ENCODE results near the gene NSUN2.
"Not testable (repeated sequence)": the region's sequence is repeated elsewhere in the genome, so short reads cannot be mapped to it uniquely, and the experiment has no call there.

Gene NSUN2

GRCh38 chr5:6584727-6585126 is 48.1 kb downstream of the NSUN2 start:
- in situ Hi-C loops (cut with MboI; ENCODE audit: low sequenced_read_pairs) = no loop called here

- in situ Hi-C loops (cut with MboI; ENCODE audit: low sequenced_read_pairs) = no loop called here
Observed at GRCh38 chr5:6584101-6584645, 48.7 kb downstream of the NSUN2 start.

DNA sequence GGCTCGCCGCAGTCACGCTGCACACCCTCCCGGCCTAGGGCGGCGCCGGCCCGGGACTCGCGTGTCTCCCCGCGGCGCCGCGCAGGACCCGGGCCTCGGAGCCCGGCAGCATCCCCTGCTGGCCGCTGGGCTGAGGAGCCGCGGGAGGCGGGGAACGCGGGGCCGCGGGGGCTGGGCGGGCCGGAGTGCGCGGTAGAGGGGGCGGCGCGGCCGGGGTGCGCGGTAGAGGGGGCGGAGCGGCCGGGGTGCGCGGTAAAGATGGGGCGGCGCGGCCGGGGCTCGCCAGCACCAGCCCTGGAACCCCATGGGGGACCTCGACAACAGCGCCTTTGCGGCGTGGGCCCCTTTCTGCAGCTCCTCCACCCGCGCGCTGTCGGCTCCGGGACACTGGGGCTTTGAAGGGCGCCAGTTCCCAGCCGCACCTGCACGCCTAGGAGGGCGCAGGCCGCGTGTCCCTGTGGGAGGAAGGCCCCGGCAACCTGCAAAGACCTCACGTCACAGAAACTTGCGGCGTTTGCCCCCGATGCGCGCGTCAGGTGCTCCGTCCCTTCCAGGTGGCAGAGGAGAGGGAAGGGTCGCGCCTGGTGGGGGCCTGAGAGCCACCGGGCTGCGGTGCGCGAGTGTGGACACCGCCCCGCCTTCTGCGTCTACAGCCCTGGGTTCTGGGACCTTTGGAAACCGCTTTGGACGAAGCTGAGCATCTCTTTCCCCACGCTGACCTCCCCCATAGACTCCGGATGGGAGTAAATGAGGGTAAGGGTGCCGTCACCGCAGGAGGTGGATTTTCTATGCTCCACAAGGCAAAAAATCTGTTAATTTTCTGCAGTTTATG is 49.6 kb downstream of the NSUN2 start:
- in situ Hi-C loops (cut with MboI; ENCODE audit: low sequenced_read_pairs) = no loop called here

DNA sequence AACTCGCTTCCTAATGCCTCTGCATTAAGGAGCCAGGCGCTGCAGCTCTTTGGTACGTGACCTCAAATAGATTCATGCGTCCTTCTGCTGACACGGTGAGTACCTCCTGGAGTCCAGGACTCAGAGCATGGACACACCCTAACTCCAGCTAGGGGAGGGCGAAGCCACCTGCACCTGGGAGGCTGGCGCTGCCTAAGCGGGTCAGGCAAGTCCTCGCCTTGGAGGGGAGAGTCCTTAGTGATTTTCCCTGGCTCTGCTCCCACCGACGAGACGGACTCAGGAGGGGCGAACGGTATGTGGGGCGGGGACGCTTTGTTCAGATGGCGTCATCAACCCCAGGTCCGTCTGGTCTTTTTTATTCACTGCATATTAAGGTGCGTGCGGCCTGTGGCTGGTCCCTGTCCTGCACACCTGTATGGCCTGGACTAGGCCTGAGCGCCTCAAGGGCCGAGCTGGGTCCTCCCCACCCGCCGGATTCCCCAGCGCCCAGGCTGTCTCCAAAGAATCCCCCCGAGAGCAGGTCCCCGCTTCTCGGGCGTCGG is 50.3 kb downstream of the NSUN2 start:
- in situ Hi-C loops (cut with MboI; ENCODE audit: low sequenced_read_pairs) = no loop called here

- in situ Hi-C loops (cut with MboI; ENCODE audit: low sequenced_read_pairs) = no loop called here
Observed at GRCh38 chr5:6581559-6582426, 51.1 kb downstream of the NSUN2 start.

- in situ Hi-C loops (cut with MboI; ENCODE audit: low sequenced_read_pairs) = no loop called here
Observed at GRCh38 chr5:6581090-6581489, 51.8 kb downstream of the NSUN2 start.

DNA sequence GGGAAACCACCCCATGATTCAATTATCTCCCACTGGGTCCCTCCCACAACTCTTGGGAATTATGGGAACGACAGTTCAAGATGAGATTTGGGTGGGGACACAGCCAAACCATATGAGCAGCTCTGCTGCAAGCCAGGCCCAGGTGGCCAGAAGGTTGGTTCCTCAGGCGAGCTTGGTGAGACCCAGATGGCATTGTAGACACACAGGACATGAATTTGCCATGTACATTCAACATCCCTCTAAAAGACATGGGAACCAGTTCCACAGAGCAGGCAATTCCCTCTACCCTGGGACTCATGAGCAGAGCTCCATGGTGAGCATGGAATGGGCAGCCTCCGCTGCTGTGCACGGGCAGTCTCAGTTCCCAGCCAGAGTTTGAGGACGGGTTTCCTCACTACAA is 53.3 kb downstream of the NSUN2 start:
- in situ Hi-C loops (cut with MboI; ENCODE audit: low sequenced_read_pairs) = no loop called here

DNA sequence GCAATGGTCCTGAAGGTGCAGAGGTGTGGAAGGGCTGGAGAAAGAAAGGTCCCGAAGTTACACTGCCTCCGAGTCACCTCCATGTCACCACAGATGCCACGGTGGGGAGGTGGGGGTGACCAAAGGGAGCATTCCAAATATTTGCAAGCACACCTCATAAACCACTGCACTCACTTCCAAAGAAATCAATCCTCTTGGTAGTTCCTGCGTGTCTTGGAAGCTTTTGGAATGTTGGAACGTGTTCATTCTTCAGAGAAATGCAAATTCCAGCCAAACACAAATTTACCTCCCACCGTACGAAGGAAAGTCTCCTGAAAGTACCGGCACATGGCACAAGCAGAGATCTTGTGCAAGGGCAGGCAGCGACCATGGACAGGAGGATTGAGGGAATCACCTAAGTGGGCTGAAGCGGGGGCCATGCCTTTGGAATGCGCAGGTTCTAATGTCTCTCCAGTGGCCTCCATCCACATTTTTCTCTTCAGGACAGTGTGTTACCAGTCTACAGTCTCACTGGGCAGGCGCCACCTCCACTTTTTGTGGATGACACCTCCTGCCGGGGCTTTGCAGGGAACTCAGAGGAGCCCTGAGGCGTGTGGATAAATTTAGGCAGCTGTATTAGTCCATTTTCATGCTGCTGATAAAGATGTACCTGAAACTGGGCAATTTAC is 54.0 kb downstream of the NSUN2 start:
- in situ Hi-C loops (cut with MboI; ENCODE audit: low sequenced_read_pairs) = no loop called here

GRCh38 chr5:6576861-6577501 is 55.9 kb downstream of the NSUN2 start:
- in situ Hi-C loops (cut with MboI; ENCODE audit: low sequenced_read_pairs) = no loop called here

DNA sequence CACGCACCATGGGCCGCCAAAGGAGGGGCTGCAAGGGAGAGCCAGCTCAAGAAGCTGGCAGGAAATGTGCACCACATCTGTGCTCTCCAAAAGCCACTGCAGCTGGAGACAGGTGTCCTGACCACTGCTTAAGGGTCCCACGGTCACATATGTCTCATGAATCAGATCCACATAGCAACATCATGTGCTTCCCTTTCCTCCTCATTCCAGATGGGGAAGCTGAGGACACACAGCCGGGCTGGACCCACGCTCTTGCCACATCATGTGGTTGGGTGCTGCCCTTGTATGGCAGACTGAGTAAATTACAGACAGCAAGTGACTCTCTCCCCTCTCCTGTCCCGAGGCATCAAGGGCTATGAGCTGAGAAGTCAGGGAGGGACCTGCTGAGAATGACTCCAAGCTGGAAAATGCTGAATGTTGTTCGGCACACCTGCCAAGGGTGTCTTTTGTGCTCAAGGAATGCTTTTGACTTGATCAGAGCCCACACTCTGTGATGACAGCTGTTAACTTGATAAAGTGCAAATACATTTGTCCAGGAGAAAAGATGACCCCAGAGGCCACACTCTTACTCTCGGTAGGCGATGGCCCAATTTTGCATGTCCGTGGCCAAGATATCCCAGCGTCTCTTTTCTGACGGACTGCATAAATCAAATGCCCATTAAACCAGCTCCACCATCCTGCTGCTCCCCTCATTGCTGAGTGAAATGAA is 58.2 kb downstream of the NSUN2 start:
- in situ Hi-C loops (cut with MboI; ENCODE audit: low sequenced_read_pairs) = no loop called here

DNA sequence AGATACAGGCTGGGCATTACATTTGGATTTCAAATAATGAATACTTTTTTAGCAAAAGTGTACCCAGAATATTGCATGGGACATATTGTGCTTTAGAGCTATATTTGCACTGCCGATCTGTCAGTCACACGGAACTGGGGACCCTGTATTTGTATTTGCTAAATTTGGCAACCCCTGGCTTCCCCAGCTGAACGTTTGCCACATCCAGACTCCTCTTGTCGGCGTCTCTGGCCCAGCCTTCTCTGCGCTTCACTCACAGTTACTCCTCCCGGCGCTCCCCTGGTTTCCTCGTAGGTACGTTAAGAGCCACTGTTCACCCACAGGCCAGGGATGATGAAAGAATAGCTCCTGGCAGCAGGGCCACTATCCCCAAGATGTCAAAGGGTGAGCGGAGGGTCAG is 58.7 kb downstream of the NSUN2 start:
- in situ Hi-C loops (cut with MboI; ENCODE audit: low sequenced_read_pairs) = no loop called here

DNA sequence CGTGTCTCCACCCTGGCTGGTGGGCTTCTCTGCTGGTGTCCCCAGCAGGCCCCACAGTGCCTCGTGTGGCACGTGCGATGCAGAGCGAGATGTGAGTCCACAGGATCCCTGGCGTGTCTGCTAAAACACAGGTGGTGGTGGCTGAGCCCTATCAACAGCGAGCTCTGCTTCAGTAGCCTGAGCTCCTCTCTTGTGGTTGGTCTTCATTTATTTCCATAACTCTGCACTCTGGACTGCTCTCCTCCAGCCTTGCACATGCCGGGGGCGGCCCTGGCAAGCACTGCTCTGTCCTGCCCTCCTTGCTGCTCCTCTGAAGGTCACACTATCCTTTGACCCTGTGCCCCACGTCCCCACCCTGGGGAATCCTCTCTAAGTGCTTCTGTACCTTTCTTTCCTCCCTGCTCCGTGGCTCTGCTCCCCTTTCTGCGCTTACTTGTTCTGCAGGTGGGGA is 59.2 kb downstream of the NSUN2 start:
- in situ Hi-C loops (cut with MboI; ENCODE audit: low sequenced_read_pairs) = no loop called here

DNA sequence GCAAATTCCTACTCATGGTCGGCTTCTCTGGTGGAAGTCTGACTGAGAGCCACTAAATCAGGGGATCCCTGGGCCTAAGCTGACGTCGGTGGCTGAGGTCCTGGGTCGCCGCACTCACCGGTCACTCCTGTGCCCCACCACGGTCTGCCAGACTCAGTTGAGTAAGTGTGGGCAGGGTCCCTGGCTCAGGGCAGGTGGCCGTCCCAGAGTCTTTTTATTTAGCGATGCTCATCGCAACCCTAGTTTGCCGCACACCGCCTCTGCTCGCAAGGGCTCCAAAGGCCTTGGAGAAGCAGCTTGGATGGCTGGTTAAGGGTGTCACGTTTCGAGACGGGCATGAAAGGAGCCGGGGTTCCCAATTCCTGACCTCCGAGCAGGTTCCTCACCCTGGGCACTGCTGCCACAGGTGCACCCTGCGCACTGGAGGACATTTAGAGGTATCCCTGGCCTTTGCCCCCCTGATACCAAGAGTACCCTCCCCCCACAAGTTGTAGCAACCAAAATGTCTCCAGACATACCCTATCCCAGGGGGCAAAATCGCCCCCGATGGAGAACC is 59.9 kb downstream of the NSUN2 start:
- in situ Hi-C loops (cut with MboI; ENCODE audit: low sequenced_read_pairs) = no loop called here

DNA sequence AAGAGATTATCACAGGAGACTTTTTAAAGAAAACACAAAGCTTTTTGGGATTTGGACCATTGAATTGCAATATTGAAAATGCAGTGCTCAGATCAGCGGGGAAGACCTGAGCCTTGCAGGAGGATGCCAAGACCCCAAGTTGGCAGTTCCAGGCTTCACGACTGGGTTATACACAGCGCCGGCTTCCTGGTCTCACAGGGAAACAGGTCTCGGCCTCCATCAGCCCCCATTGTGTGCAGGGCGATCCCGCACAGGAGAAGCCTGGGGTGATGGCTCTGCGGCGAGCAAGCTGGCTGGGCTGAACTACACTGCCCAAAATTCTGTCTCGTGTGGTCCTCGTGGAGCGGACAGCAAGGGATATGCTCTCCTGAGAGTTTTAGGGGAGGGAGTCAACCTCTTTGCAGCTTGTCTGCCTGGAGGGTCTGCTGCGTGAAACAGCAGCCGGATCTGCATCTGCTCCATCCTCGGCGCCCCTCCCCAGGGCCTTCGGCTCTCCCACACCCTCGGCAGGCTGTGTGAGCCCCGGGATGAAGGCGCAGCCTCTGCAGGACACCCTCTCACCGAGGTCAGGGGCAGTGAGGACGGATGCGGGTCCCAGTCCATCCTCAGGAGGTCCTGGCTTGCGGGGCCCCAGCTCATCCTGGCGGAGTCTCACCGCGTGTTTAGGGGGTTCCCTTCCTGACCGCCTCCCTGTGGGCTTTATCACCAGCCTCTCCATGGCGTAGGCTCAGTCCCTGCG is 60.6 kb downstream of the NSUN2 start:
- in situ Hi-C loops (cut with MboI; ENCODE audit: low sequenced_read_pairs) = no loop called here

DNA sequence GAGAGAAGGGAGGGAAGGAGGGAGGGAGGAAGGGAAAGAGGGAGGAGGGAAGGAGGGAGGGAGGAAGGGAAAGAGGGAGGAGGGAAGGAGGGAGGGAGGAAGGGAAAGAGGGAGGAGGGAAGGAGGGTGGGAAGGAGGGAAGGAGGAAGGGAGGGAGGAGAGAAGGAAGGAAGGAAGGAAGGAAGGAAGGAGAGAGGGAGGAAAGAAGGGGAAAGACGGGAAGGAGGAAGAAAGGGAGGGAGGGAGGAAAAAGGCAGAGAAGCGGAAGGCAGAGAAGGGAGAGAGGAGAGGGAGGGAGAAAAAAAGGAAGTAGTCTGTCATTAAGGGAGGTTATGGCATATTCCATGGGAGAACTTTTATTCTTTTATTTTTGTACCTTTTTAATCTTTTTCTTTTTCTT is 61.2 kb downstream of the NSUN2 start:
- in situ Hi-C loops (cut with MboI; ENCODE audit: low sequenced_read_pairs) = not testable (repeated sequence)

DNA sequence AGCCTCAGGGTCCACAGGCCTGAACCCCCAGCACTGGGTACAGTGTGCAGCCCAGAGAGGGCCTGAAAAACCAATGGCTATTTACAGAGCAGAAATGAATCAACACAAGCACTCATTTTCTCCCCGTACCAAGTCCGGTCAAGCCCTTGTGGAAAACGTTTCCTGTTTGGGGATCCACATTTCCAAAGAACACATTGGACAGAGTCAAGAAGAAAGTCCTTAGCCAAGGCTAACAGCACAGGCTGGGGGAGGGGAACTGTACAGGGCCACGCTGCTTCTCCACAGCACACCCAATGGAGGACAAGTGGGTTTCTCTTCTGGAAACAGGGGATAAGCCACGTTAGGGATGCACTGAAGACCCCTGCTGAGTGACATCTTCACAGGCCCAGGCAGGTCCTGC is 62.3 kb downstream of the NSUN2 start:
- in situ Hi-C loops (cut with MboI; ENCODE audit: low sequenced_read_pairs) = no loop called here

DNA sequence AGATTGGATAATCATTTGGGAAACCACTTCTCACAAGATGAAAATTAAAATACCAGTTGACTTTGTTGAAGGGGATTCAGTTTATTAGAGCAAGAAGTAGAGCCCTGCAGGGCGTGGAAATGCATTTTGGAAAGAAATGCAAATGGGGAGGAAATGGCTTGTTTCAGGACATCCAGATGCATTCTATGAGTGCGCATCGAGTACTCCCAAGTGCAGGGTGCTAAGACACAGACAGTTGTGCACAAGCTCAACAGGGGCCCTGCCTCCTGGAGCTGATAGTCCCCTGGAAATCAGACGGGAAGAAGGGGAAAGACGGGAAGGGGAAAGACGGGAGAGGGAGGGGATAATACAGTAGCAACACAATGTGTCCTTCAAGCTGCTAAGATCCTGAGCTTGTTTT is 64.0 kb downstream of the NSUN2 start:
- in situ Hi-C loops (cut with MboI; ENCODE audit: low sequenced_read_pairs) = no loop called here

DNA sequence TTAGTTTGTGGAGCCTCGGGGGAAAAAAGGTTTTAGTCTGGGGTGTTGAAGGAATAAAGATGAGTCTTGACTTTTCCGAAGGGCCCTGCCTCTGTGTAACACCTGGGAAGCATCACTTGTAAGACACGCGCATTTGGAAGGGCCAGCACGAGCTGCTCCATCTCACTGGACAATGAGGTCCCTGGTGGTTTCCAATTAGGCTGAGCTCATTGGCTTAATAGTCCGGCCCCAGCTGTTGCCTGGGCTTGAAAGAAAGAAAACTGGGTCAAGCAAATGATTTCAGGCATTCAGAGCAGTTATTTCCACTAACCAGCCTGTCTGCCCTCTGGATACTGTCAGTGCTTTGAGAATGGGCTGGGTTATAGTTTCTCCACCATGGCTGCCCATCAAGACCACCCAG is 64.5 kb downstream of the NSUN2 start:
- in situ Hi-C loops (cut with MboI; ENCODE audit: low sequenced_read_pairs) = no loop called here

DNA sequence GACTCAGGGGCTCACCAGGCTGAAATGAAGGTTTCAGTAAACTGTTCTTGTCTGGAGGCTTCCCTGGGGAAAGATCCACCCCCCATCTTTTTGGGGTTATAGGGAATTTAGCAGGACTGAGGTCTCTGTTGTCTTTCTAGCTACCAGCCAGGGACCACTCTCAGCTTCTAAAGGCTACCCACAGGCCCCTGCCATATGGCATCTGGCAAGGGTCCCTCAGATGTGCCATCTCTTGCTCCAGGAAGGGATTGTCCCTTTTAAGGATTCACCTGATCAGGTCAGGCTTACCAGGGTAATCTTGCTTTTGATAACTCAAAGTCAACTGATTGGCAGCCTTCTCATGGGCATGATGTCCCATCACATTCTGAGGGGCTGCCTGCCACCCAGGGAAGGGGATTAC is 65.0 kb downstream of the NSUN2 start:
- in situ Hi-C loops (cut with MboI; ENCODE audit: low sequenced_read_pairs) = no loop called here
